Esophagus squamous epithelium (tissue), 4 donors: ENCODE results near the gene REX1BD.

Source experiments
- POLR2A ChIP-seq, 4 donors: fragments of 450-650 bp; IDR thresholded peaks; one replicate each; pipeline ENCODE4 v1.6.1; 2017; ENCODE audit warnings: antibody characterized with exemption in 4 of 4, mild to moderate bottlenecking in 4 of 4, moderate library complexity in 3 of 4
- TF ChIP-seq, protein P1 (sequence below), 6 experiments: fragments of 450-650 bp in 4 of 6; fragments of 200-600 bp in 2 of 6; sonication (generic) in 2 of 6; IDR thresholded peaks; one replicate each; pipeline ENCODE4 v1.5.1; 2016 to 2019; ENCODE audit warnings: antibody characterized with exemption in 6 of 6, mild to moderate bottlenecking in 4 of 6, moderate library complexity in 4 of 6

DNA sequence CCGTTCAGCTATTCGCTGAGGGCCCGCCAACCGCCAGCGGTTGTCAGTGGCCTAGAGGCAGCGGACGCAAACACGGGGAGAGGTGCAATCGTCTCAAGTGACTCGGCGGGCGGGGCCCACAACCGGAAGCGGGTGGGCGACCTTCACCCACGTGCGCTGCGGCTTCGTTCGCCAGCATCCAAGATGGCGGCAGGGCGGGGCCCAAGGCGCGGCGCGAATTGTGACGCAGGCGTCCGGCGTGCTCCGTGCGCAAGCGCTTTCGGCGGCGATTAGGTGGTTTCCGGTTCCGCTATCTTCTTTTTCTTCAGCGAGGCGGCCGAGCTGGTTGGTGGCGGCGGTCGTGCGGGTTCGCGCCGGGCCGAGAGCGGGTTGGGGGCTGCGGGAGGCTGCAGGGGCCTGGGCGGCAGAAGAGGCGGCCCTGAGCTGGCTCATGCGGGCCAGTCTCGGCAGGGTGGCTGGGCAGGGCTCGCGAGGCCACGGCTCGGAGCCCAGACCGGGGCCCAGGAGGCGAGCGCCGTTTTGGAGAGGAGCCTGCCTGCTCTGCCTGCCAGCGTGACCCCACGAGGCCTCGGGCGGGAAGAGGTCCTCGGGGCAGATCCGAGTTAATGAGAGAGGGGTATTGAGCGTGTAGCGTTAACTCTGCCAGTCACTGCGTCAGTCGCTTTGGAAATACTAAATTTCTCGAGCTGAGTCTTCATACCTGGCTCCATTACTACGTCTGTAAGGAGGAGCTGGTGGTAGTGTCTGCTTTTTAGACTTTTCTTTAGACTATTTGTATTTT lies 16.8 kb upstream of the REX1BD start, which contains the start of gene UBA52:
- TF ChIP-seq, protein P1, sequence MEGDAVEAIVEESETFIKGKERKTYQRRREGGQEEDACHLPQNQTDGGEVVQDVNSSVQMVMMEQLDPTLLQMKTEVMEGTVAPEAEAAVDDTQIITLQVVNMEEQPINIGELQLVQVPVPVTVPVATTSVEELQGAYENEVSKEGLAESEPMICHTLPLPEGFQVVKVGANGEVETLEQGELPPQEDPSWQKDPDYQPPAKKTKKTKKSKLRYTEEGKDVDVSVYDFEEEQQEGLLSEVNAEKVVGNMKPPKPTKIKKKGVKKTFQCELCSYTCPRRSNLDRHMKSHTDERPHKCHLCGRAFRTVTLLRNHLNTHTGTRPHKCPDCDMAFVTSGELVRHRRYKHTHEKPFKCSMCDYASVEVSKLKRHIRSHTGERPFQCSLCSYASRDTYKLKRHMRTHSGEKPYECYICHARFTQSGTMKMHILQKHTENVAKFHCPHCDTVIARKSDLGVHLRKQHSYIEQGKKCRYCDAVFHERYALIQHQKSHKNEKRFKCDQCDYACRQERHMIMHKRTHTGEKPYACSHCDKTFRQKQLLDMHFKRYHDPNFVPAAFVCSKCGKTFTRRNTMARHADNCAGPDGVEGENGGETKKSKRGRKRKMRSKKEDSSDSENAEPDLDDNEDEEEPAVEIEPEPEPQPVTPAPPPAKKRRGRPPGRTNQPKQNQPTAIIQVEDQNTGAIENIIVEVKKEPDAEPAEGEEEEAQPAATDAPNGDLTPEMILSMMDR (IDR thresholded peaks at IDR 0.05), result peak in 2 of 6 experiments; percentile 4 to 24
- TF ChIP-seq POLR2A (IDR thresholded peaks at IDR 0.05), result peak in 3 of 4 donors; percentile 83 to 91 (median 90)
